GM13976 (cell line): ENCODE results near the gene IDH3G.
"Not testable (repeated sequence)": the region's sequence is repeated elsewhere in the genome, so short reads cannot be mapped to it uniquely, and the experiment has no call there.

Experiments used
- DNase-seq: peaks from one replicate; pipeline ENCODE4 v3.0.0; 2012; ENCODE audit warnings: low spot score
- in situ Hi-C: fragments of 300-500 bp; cut with MboI; formaldehyde crosslinking; loops from one replicate; pipeline ENCODE4 v1.12.0; 2022; ENCODE audit warnings: low sequenced_read_pairs, mixed read lengths, inconsistent platforms; ENCODE audit not compliant: unreplicated experiment
- TF ChIP-seq, protein P1 (sequence below): IDR thresholded peaks from 2 replicates; pipeline ENCODE4 v1.5.1; 2012; ENCODE audit warnings: borderline replicate concordance, mild to moderate bottlenecking; ENCODE audit not compliant: insufficient read depth; ENCODE audit errors: extremely low read depth, missing control alignments, control extremely low read depth

Gene IDH3G

GRCh38 chrX:153744210-153745066, 49.7 kb downstream of the IDH3G start:
- in situ Hi-C loops = no loop called here
- no peak for DNase-seq
- TF ChIP-seq, protein P1, sequence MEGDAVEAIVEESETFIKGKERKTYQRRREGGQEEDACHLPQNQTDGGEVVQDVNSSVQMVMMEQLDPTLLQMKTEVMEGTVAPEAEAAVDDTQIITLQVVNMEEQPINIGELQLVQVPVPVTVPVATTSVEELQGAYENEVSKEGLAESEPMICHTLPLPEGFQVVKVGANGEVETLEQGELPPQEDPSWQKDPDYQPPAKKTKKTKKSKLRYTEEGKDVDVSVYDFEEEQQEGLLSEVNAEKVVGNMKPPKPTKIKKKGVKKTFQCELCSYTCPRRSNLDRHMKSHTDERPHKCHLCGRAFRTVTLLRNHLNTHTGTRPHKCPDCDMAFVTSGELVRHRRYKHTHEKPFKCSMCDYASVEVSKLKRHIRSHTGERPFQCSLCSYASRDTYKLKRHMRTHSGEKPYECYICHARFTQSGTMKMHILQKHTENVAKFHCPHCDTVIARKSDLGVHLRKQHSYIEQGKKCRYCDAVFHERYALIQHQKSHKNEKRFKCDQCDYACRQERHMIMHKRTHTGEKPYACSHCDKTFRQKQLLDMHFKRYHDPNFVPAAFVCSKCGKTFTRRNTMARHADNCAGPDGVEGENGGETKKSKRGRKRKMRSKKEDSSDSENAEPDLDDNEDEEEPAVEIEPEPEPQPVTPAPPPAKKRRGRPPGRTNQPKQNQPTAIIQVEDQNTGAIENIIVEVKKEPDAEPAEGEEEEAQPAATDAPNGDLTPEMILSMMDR = no peak

DNA sequence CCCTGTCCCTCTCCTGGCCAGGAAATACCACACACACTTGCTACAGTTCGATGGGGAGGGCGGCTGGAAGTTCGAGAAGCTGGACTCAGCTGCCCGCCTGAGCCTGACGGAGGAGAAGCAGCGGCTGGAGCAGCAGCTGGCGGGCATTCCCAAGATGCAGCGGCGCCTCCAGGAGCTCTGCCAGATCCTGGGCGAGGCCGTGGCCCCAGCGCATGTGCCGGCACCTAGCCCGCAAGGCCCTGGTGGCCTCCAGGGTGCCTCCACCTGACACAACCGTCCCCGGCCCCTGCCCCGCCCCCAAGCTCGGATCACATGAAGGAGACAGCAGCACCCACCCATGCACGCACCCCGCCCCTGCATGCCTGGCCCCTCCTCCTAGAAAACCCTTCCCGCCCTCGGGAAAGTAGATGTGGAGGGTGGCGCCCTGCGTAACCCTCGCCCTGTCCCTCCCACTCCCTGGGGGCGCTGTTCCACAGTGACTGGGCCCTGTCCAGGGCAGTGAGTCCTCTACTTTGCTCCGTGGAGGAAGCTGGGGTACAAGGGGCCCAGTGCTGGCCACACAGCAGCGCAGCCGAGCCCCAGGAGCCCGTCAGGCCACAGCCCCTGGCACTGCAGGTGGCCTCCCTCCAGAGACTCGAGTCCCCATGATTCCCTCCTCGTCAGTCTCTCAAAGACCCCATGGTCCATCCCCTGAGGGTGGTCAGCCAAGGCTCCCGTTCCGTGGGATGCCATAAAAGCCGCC, 50.5 kb downstream of the IDH3G start:
- DNase-seq, in situ Hi-C loops: not testable (repeated sequence)

GRCh38 chrX:153742796-153743467, 51.2 kb downstream of the IDH3G start:
- DNase-seq, in situ Hi-C loops: not testable (repeated sequence)

DNA sequence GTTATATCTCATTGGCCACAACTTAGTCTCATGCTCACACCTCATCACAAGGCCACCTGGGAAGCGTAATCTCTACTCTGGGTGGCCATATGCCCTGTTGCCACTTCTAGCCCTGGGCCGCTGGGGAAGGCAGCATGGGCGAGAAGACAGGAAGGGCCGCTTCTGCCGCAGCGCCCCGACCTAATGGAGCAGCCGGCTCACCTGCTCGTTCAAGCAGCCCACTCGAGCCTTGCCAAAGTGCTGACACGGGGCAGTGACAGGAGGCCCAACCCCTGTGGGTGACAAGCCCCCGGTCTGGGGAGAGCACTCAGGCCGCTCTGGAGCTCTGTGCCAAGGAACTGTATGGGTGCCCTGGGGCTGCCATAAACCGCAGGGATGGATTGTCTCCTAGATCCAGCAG, 52.1 kb downstream of the IDH3G start:
- DNase-seq, in situ Hi-C loops: not testable (repeated sequence)

DNA sequence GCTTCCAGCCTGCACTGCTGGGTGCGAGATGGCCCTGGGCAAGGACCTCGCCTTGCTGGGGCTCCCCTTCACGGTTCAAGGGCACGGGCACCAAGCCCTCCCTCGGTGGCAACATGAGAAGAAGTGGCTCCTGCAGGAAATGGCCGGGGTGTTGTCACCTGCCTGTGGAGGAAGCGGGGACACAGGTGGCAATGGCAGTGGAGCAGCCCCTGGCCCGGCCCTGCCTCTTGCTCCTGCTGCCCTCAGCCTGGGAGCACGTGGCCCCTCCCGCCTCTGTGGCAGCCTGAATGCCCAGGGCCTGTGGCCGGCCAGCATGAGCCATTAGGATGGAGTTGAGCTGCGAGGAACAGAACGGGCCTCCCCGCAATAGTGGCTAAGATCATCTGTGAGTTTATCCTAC, 52.7 kb downstream of the IDH3G start:
- in situ Hi-C loops = no loop called here
- TF ChIP-seq, protein P1 = no peak
- DNase-seq = no peak

DNA sequence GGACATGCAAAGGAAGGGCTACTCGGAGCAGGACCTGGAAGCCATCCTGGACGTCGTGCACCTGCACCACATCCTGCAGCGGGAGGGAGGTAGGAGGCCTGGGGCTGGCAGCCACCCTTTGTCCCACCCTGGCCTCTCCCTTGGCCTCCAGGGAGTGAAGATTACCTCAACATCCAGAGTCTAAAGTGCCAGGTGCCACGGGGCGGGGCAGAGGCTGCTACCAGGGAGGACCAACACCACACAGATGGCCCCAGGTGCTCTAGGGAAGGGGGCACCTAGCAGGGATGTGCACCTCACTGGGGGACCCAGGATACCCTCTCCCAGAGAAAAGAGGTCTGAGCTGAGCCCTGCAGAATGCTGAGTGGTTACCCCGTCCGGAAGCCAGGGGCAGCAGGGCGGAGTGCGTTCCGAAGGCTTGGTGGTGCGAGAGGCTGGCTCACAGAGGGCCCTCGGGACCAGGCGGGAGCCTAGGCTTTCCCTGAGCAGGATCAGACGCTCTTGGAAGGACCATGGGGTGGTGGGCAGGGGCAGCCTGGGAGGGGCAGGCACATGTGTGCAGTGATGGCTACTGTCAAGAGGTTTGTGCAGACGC, 53.4 kb downstream of the IDH3G start:
- in situ Hi-C loops = no loop called here

DNA sequence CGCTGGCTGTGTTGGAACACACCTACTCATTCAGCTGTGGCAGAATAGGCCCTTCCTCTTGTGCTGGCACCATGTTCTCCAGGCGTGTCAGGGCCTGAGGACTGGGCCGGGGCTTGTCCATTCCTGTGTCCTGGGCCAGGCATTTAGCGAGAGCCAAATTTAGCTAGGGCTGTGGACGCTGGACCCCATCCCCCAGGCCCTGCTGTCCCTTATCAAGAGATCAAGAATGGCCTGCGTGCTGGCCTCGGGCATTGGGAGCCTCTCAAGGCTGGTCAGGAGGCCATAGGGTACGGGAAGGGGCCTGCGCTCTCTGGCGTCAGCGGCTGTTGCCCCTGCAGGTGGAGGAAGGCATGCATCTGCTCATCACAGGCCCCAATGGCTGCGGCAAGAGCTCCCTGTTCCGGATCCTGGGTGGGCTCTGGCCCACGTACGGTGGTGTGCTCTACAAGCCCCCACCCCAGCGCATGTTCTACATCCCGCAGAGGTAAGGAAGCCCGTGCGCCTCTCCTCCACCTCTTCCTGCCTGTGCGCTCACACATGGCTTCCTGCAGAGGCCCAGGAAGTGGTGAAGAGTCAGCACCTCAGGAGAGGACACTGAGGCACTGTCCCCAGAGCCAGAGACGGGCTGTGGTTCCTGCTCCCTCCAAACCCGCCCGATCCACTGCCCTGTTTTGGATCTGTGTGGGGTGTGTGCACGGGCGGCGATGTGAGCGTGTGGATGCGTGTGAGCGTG, 54.3 kb downstream of the IDH3G start:
- in situ Hi-C loops = no loop called here
- no peak for DNase-seq
- TF ChIP-seq, protein P1 = no peak

More for the DNA sequence above, 53.4 kb downstream of the IDH3G start:
- TF ChIP-seq, protein P1 = no peak
- no peak for DNase-seq
